BJ (cell line): Measurements from ENCODE around the gene KCNT2. TPM values are rescaled to one million over a fixed set of nuclear protein-coding genes. Genes with fewer than 3 reads are reported as not detected.

ENCODE experiments used
- CTCF ChIA-PET: fragments of 350-600 bp; formaldehyde crosslinking; extraction: SDS; loops from one replicate; lab custom pipeline; 2021; ENCODE audit warnings: antibody characterized with exemption, inconsistent platforms; lab: Yijun Ruan, JAX
- POLR2A ChIA-PET: fragments of 300-600 bp; sonication (Branson Sonifier 250); formaldehyde crosslinking; extraction: SDS; loops from one replicate; lab custom pipeline; 2021; ENCODE audit warnings: antibody characterized with exemption; lab: Charles Lee
- DNase-seq: peaks from one replicate; pipeline ENCODE4 v3.0.0-alpha.2; 2011; ENCODE audit warnings: low read depth
- H3K27me3 ChIP-seq: 2 replicates; pipeline ENCODE4 v1.6.0; 2011; ENCODE audit warnings: low read length; ENCODE audit not compliant: control insufficient read depth, insufficient read depth
- H3K36me3 ChIP-seq: 2 replicates; pipeline ENCODE4 v1.5.1; 2011; ENCODE audit warnings: low read length; ENCODE audit not compliant: control insufficient read depth, insufficient read depth
- H3K4me3 ChIP-seq: 2 replicates; pipeline ENCODE4 v1.5.1; 2011; ENCODE audit warnings: low read depth, mild to moderate bottlenecking, control low read depth, low read length
- CTCF ChIP-seq: IDR thresholded peaks from 2 replicates; pipeline ENCODE4 v1.5.1; 2011; ENCODE audit warnings: low read depth, mild to moderate bottlenecking, control low read depth, inconsistent platforms, low read length, moderate library complexity; ENCODE audit not compliant: insufficient read depth
- polyA plus RNA-seq: library from polyadenylated mRNA; depleted of rRNA; stranded (reverse); fragments of >200 nt; gene quantifications from 2 replicates; pipeline ENCODE4 v1.2.3, GENCODE V29; 2011

Gene KCNT2
- polyA plus RNA-seq, 1 experiment = 0.66 TPM

GRCh38 chr1:196418772-196419171, 189.5 kb downstream of the KCNT2 start:
- Histone ChIP-seq H3K27me3 (no peaks in the 10 kb centered on the region), H3K36me3 (no peaks in the 10 kb centered on the region), H3K4me3 (no peak overlapping the region)
- ChIA-PET POLR2A (no interaction called here), CTCF (no interaction called here)
- no peak for DNase-seq
- no peak for TF ChIP-seq CTCF

- Histone ChIP-seq H3K36me3 (no peaks in the 10 kb centered on the region), H3K27me3 (no peaks in the 10 kb centered on the region), H3K4me3 (no peak overlapping the region)
- no peak for TF ChIP-seq CTCF
- no peak for DNase-seq
- ChIA-PET POLR2A (no interaction called here), CTCF (no interaction called here)
Observed at GRCh38 chr1:196415978-196416377, 192.3 kb downstream of the KCNT2 start.

- DNase-seq = no peak
- Histone ChIP-seq H3K36me3 (no peaks in the 10 kb centered on the region), H3K27me3 (no peaks in the 10 kb centered on the region), H3K4me3 (no peak overlapping the region)
- no peak for TF ChIP-seq CTCF
- POLR2A ChIA-PET = no interaction called here
- CTCF ChIA-PET = no interaction called here
Observed at GRCh38 chr1:196412326-196412725, 195.9 kb downstream of the KCNT2 start.

GRCh38 chr1:196410768-196411167, 197.5 kb downstream of the KCNT2 start:
- POLR2A ChIA-PET = no interaction called here

GRCh38 chr1:196409586-196409985, 198.7 kb downstream of the KCNT2 start:
- Histone ChIP-seq H3K36me3 (no peaks in the 10 kb centered on the region), H3K4me3 (no peak overlapping the region), H3K27me3 (no peaks in the 10 kb centered on the region)
- DNase-seq = no peak
- CTCF ChIA-PET = no interaction called here
- POLR2A ChIA-PET = no interaction called here
- no peak for TF ChIP-seq CTCF

More at GRCh38 chr1:196410768-196411167, 197.5 kb downstream of the KCNT2 start:
- no peak for TF ChIP-seq CTCF
- DNase-seq = no peak
- Histone ChIP-seq H3K4me3 (no peak overlapping the region), H3K27me3 (no peaks in the 10 kb centered on the region), H3K36me3 (no peaks in the 10 kb centered on the region)
- CTCF ChIA-PET = interaction anchor here (0.6 kb wide), 2 partner anchors 100 to 113 kb away, joined by 3 to 4 read pairs; no protein-coding TSS in a partner anchor
